NCI-H510A (cell line): Measurements from ENCODE around the gene WDFY2.

ENCODE experiments used
- DNase-seq: peaks from one replicate; lab custom pipeline; 2025; lab: John Stamatoyannopoulos, UW

WDFY2 gene

GRCh38 chr13:51601601-51602565, 17.6 kb downstream of the WDFY2 start:
- no peak for DNase-seq

- no peak for DNase-seq
Observed at GRCh38 chr13:51603716-51604115, 19.5 kb downstream of the WDFY2 start.

- no peak for DNase-seq
Observed at GRCh38 chr13:51605698-51606097, 21.4 kb downstream of the WDFY2 start.

- no peak for DNase-seq
Observed at GRCh38 chr13:51607165-51607564, 22.9 kb downstream of the WDFY2 start.

GRCh38 chr13:51608857-51609406, 24.7 kb downstream of the WDFY2 start:
- DNase-seq = no peak

GRCh38 chr13:51612867-51613266, 28.6 kb downstream of the WDFY2 start:
- no peak for DNase-seq

- DNase-seq = no peak
Observed at GRCh38 chr13:51613535-51613934, 29.3 kb downstream of the WDFY2 start.

- peak; percentile 20 for DNase-seq
Observed at GRCh38 chr13:51614350-51614786, 30.1 kb downstream of the WDFY2 start.

GRCh38 chr13:51618626-51619025, 34.4 kb downstream of the WDFY2 start:
- no peak for DNase-seq

- no peak for DNase-seq
Observed at GRCh38 chr13:51619614-51620013, 35.4 kb downstream of the WDFY2 start.

- peak; percentile 64 for DNase-seq
Observed at GRCh38 chr13:51620165-51620983, 36.1 kb downstream of the WDFY2 start.

- DNase-seq = no peak
Observed at GRCh38 chr13:51621602-51622001, 37.3 kb downstream of the WDFY2 start.

GRCh38 chr13:51623473-51623872, 39.2 kb downstream of the WDFY2 start:
- DNase-seq = no peak

GRCh38 chr13:51624207-51624606, 39.9 kb downstream of the WDFY2 start:
- DNase-seq = no peak

GRCh38 chr13:51624695-51625345, 40.6 kb downstream of the WDFY2 start:
- DNase-seq = no peak

- DNase-seq = no peak
Observed at GRCh38 chr13:51625555-51626345, 41.5 kb downstream of the WDFY2 start.

- no peak for DNase-seq
Observed at GRCh38 chr13:51626749-51627148, 42.5 kb downstream of the WDFY2 start.

GRCh38 chr13:51628059-51628852, 44.0 kb downstream of the WDFY2 start:
- no peak for DNase-seq

- no peak for DNase-seq
Observed at GRCh38 chr13:51629491-51630287, 45.4 kb downstream of the WDFY2 start.

GRCh38 chr13:51630288-51630615, 46.0 kb downstream of the WDFY2 start:
- no peak for DNase-seq
